ENCODE measurements around the gene CA9.

Gene CA9

GRCh38 chr9:35651956-35652828 is 21.5 kb upstream of the CA9 start:
- no peak for DNase-seq (ENCODE audit: low spot score)

GRCh38 chr9:35652829-35653209 is 20.9 kb upstream of the CA9 start:
- no peak for DNase-seq (ENCODE audit: low spot score)

GRCh38 chr9:35653611-35654010 is 20.1 kb upstream of the CA9 start:
- no peak for DNase-seq (ENCODE audit: low spot score)

- DNase-seq (ENCODE audit: low spot score) = no peak
These were observed 17.4 kb upstream of the CA9 start for GRCh38 chr9:35656348-35656747.

- no peak for DNase-seq (ENCODE audit: low spot score)
These were observed 16.7 kb upstream of the CA9 start for GRCh38 chr9:35656831-35657545.

GRCh38 chr9:35657546-35658136 is 16.1 kb upstream of the CA9 start, which contains the start of gene RMRP:
TSS of gene RMRP (minus strand) at chr9:35658019.
- DNase-seq (ENCODE audit: low spot score) = peak; percentile 91

GRCh38 chr9:35658137-35658967 is 15.4 kb upstream of the CA9 start, which contains the start of gene CCDC107:
TSS of gene CCDC107 (plus strand) at chr9:35658292. CDS start at chr9:35658380, 88 bp downstream.
- peak; percentile 76 for DNase-seq (ENCODE audit: low spot score)

GRCh38 chr9:35658968-35659220 is 14.8 kb upstream of the CA9 start:
- DNase-seq (ENCODE audit: low spot score) = no peak

GRCh38 chr9:35659340-35659739 is 14.4 kb upstream of the CA9 start:
- DNase-seq (ENCODE audit: low spot score) = no peak

GRCh38 chr9:35660966-35661415 is 12.7 kb upstream of the CA9 start:
- DNase-seq (ENCODE audit: low spot score) = no peak

- DNase-seq (ENCODE audit: low spot score) = peak; percentile 60
These were observed 11.9 kb upstream of the CA9 start for GRCh38 chr9:35661756-35662350.

- no peak for DNase-seq (ENCODE audit: low spot score)
These were observed 11.3 kb upstream of the CA9 start for GRCh38 chr9:35662437-35662836.

GRCh38 chr9:35664531-35665470 is 8.9 kb upstream of the CA9 start, which contains the start of gene ARHGEF39:
TSS of gene ARHGEF39 (minus strand) at chr9:35665195. CDS start at chr9:35665169, 26 bp downstream.
- DNase-seq (ENCODE audit: low spot score) = peak; percentile 53

GRCh38 chr9:35665471-35665818 is 8.3 kb upstream of the CA9 start:
- no peak for DNase-seq (ENCODE audit: low spot score)

- DNase-seq (ENCODE audit: low spot score) = no peak
These were observed 7.7 kb upstream of the CA9 start for GRCh38 chr9:35666045-35666444.

- DNase-seq (ENCODE audit: low spot score) = no peak
These were observed 7.2 kb upstream of the CA9 start for GRCh38 chr9:35666549-35666948.

- no peak for DNase-seq (ENCODE audit: low spot score)
These were observed 5.8 kb upstream of the CA9 start for GRCh38 chr9:35667939-35668338.

- no peak for DNase-seq (ENCODE audit: low spot score)
These were observed 4.2 kb upstream of the CA9 start for GRCh38 chr9:35669331-35670145.

GRCh38 chr9:35674025-35674361 is 265 bp downstream of the CA9 start:
- no peak for DNase-seq (ENCODE audit: low spot score)

GRCh38 chr9:35675204-35675603 is 1.5 kb downstream of the CA9 start:
- DNase-seq (ENCODE audit: low spot score) = no peak

Measured in CD4-positive, alpha-beta T cell treated with Interleukin-6 at 100 ng/mL for 8 hours (primary cell).